Spleen (tissue), 11 donors: ENCODE results near the gene ABCB9. TPM values are rescaled to one million over a fixed set of nuclear protein-coding genes. Genes with fewer than 3 reads are reported as not detected.
"Not testable (repeated sequence)": the region's sequence is repeated elsewhere in the genome, so short reads cannot be mapped to it uniquely, and the experiment has no call there.

Experiments
- DNase-seq: peaks from one replicate; pipeline ENCODE4 v3.0.0-alpha.2; 2020
- H3K27ac ChIP-seq, 8 donors: fragments of 200-600 bp; sonication (generic) in 7 of 8; 1 replicate in 4 of 8; 2 replicates in 4 of 8; pipeline versions ENCODE4 v1.5.0 to v1.8.0; 2016 to 2021; ENCODE audit warnings: inconsistent platforms in 4 of 8, mild to moderate bottlenecking in 4 of 8, moderate library complexity in 1 of 8
- H3K27me3 ChIP-seq, 7 donors: fragments of 200-600 bp; sonication (generic) in 6 of 7; replicated peaks in 1 of 7; 1 replicate in 4 of 7; 2 replicates in 3 of 7; pipeline versions ENCODE4 v1.5.0 to v1.8.0; 2016 to 2021; ENCODE audit warnings: inconsistent platforms in 3 of 7, mild to moderate bottlenecking in 1 of 7
- H3K36me3 ChIP-seq, 6 donors: fragments of 200-600 bp; sonication (generic) in 5 of 6; 1 replicate in 4 of 6; 2 replicates in 2 of 6; pipeline versions ENCODE4 v1.5.0 to v1.8.0; 2016 to 2021; ENCODE audit warnings: inconsistent platforms in 2 of 6
- H3K4me1 ChIP-seq, 6 donors: fragments of 200-600 bp; sonication (generic) in 5 of 6; 1 replicate in 3 of 6; 2 replicates in 3 of 6; pipeline versions ENCODE4 v1.5.0 to v1.8.0; 2016 to 2021; ENCODE audit warnings: inconsistent platforms in 3 of 6
- H3K4me3 ChIP-seq, 8 donors: fragments of 200-600 bp; sonication (generic) in 7 of 8; 1 replicate in 4 of 8; 2 replicates in 4 of 8; pipeline versions ENCODE4 v1.5.0 to v1.8.0; 2016 to 2021; ENCODE audit warnings: inconsistent platforms in 4 of 8, mild to moderate bottlenecking in 4 of 8, moderate library complexity in 2 of 8
- H3K9me3 ChIP-seq, 8 donors: fragments of 200-600 bp; sonication (generic) in 7 of 8; 1 replicate in 4 of 8; 2 replicates in 4 of 8; pipeline versions ENCODE4 v1.5.0 to v1.8.0; 2016 to 2021; ENCODE audit warnings: inconsistent platforms in 4 of 8
- CTCF ChIP-seq, 11 experiments: fragments of 200-600 bp in 7 of 11; fragments of 450-650 bp in 4 of 11; sonication (generic) in 4 of 11; IDR thresholded peaks in 8 of 11; conservative IDR thresholded peaks in 3 of 11; 1 replicate in 7 of 11; 2 replicates in 4 of 11; pipeline versions ENCODE4 v1.4.0 to v1.8.0; 2016 to 2021; ENCODE audit warnings: antibody characterized with exemption in 11 of 11, inconsistent platforms in 4 of 11, mild to moderate bottlenecking in 1 of 11
- POLR2A ChIP-seq, 3 donors: fragments of 450-650 bp; IDR thresholded peaks; one replicate each; pipeline ENCODE4 v1.5.1; 2017; ENCODE audit warnings: antibody characterized with exemption in 3 of 3, mild to moderate bottlenecking in 1 of 3
- POLR2AphosphoS5 ChIP-seq, 3 donors: sonication (generic); formaldehyde crosslinking; IDR thresholded peaks; one replicate each; pipeline ENCODE4 v1.5.1; 2017; ENCODE audit warnings: antibody characterized with exemption in 3 of 3
- WGBS, 5 donors: extraction: QIAGEN DNeasy Blood & Tissue Kit in 3 of 5; methylation state at CpG; one replicate each; pipeline versions ENCODE4 v1.1.5 to v1.1.7; 2013 to 2018; 5-methylcytosine and 5-hydroxymethylcytosine counted together
- intact Hi-C: fragments of 100-400 bp; cut with DNase I; formaldehyde crosslinking; loops from one replicate; pipeline ENCODE4 v1.15.0; 2023; ENCODE audit warnings: low total_unique reads
- polyA plus RNA-seq, 3 donors: library from polyadenylated mRNA; stranded (reverse); fragments of 200-250 nt; gene quantifications; one replicate each; pipeline ENCODE4 v1.2.1, GENCODE V29; 2013
- total RNA-seq, 7 donors: library from RNA; depleted of rRNA in 3 of 7; stranded (reverse); fragments of >200 nt in 3 of 7; fragmentation: NEBNext Ultra II Directional in 4 of 7; extraction: Animal tissue kit (Norgen Biotek cat#: 25700) in 4 of 7; gene quantifications; one replicate each; pipeline versions ENCODE4 v1.1.0 to v1.2.1, GENCODE V29; 2016 to 2021
- donor health status: healthy with polysubstance abuse.
- donor health status: DM: no; HTN: no; CAD: no; lungs with moderate emphysema.
- donor health status: DM: no; HTN: no; CAD: no.
- donor health status: Bipolar disorder and iron deficiency.
- donor health status: healthy.
- donor health status: DM: no; HTN: no; CAD: no.
- donor health status: DM: yes; HTN: yes; CAD: no.

Gene ABCB9
- total and polyA plus RNA-seq, 10 donors, result 1.5 to 6.2 (median 4.5) TPM

- no peak for DNase-seq
- H3K36me3 ChIP-seq, result peaks cover 0 to 5% (median 0%) of the 10 kb centered on the region in 6 donors
- H3K9me3 ChIP-seq, result no peaks in the 10 kb centered on the region
- peaks cover 61 to 93% (median 85%) of the 10 kb centered on the region in 6 donors for H3K4me1 ChIP-seq
- TF ChIP-seq POLR2A (IDR thresholded peaks at IDR 0.05) (no peak), CTCF (IDR thresholded peaks at IDR 0.05 in 8 of 11, conservative IDR thresholded peaks at IDR 0.05 in 3 of 11) (no peak), POLR2AphosphoS5 (IDR thresholded peaks at IDR 0.05) (no peak)
- intact Hi-C loops, result no loop called here
- peak overlapping the region in 7 of 8 donors; percentile 49 to 75 (median 63) for H3K4me3 ChIP-seq
- WGBS, 5 donors, result 85 to 92% (median 88%) methylated on average over 7 of the region's 7 CpGs
- peak overlapping the region in 7 of 8 donors; percentile 89 to 98 (median 93) for H3K27ac ChIP-seq
- no peaks in the 10 kb centered on the region for H3K27me3 ChIP-seq
Observed at GRCh38 chr12:122893208-122894153, 72.8 kb downstream of the ABCB9 start.

GRCh38 chr12:122892724-122893123 is 73.5 kb downstream of the ABCB9 start:
- H3K27ac ChIP-seq, result peak overlapping the region; percentile 44 to 98 (median 92)
- DNase-seq, H3K27me3 ChIP-seq, H3K36me3 ChIP-seq, intact Hi-C loops, H3K9me3 ChIP-seq: not testable (repeated sequence)
- 90 to 100% (median 94%) methylated on average over 9 of the region's 9 CpGs for WGBS, 5 donors
- H3K4me1 ChIP-seq, result peaks cover 65 to 93% (median 85%) of the 10 kb centered on the region in 6 donors
- H3K4me3 ChIP-seq, result peak overlapping the region in 1 of 8 donors; percentile 41

GRCh38 chr12:122891661-122892525 is 74.4 kb downstream of the ABCB9 start:
- Histone ChIP-seq H3K4me3 (peak overlapping the region in 4 of 8 donors; percentile 2 to 41 (median 5)), H3K27ac (peak overlapping the region; percentile 50 to 98 (median 92))
- DNase-seq, result no peak

More at GRCh38 chr12:122891661-122892525, 74.4 kb downstream of the ABCB9 start:
- Histone ChIP-seq H3K27me3 (no peaks in the 10 kb centered on the region), H3K4me1 (peaks cover 73 to 94% (median 87%) of the 10 kb centered on the region in 6 donors), H3K9me3 (no peaks in the 10 kb centered on the region), H3K36me3 (peaks cover 0 to 5% (median 0%) of the 10 kb centered on the region in 6 donors)
- 26 to 48% (median 37%) methylated on average over 10 of the region's 10 CpGs for WGBS, 5 donors
- intact Hi-C loops, result no loop called here
- TF ChIP-seq POLR2AphosphoS5 (IDR thresholded peaks at IDR 0.05) (peak in 1 of 3 donors; percentile 46), POLR2A (IDR thresholded peaks at IDR 0.05) (no peak), CTCF (IDR thresholded peaks at IDR 0.05 in 8 of 11, conservative IDR thresholded peaks at IDR 0.05 in 3 of 11) (no peak)
